NCI-H460 (cell line): ENCODE results near the gene P2RX1. TPM values are rescaled to one million over a fixed set of nuclear protein-coding genes. Genes with fewer than 3 reads are reported as not detected.

Experiments used
- DNase-seq: peaks from one replicate; pipeline ENCODE4 v3.0.0-alpha.2; 2016; ENCODE audit warnings: low read depth; ENCODE audit errors: extremely low read depth
- polyA plus RNA-seq: library from polyadenylated mRNA; depleted of rRNA; stranded (reverse); fragments of >200 nt; gene quantifications from 2 replicates; pipeline ENCODE4 v1.2.3, GENCODE V29; 2014; cell fraction: nucleus; rRNA removed
- total RNA-seq: library from RNA; depleted of rRNA; stranded (reverse); fragments of >200 nt; shearing (Covaris generic); gene quantifications from 2 replicates; pipeline ENCODE4 v1.2.3, GENCODE V29; 2014; rRNA removed

P2RX1 gene
- not detected in 2 replicates for total RNA-seq
- 0.07 TPM in 1 of 2 replicates, not detected in the other for polyA plus RNA-seq

GRCh38 chr17:3915995-3916696, at the start of gene P2RX1:
P2RX1 (minus strand) TSS chr17:3916465; CDS start chr17:3916225, 240 bp downstream.
- DNase-seq, result no peak

- peak; percentile 61 for DNase-seq
Measured at GRCh38 chr17:3965118-3965800, 49.0 kb upstream of the P2RX1 start.

DNA sequence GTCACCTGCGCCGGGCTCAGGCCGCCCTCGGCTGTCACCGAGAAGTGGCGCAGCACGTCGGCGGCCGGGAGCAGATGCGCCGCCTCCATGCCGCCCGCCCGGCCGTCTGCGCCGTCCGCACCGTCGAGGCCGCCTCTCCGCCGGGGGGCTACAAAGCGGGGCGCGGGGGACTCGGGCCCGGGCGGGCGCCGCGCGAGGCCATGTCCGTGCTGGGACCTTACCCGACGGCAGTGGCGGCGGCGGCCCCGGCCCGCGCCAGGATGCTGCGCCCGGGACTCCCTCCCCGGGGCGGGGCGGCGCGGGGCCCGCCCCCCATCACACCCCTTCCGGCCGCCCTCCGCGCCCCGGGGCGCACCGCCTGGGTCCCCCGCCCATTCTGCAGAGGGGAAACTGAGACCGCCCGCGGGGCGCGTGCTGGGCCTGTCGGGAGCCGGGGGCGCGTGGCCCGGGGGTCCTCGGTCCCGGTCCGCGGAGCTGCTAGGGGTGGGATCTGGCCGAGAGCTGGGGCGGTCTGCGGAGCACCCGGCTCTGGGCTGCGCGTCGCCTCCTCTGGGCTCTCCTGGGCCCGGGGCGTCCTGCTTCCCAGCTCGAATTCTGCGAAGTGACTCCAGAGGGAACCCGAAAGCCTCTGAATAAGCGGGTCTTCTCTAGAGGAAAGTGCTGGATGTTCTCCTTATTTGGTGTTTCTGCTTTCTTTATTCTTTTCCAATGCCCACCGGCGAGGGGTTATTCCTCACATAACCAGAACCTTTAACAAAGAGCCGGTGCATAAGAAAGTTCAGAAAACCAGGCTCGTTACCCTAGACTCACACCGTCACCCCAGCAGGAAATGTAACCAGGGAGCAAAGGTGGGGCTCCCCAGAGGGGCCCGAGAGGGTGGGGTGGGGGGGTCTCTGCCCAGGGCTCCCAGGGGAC, 48.2 kb upstream of the P2RX1 start, which contains the start of gene ATP2A3:
ATP2A3 (minus strand) TSS at position 235 of the 915 bp plus-strand sequence; CDS start at position 89, 146 bp downstream.
- DNase-seq, result peak; percentile 36

- DNase-seq, result no peak
Measured at GRCh38 chr17:3963237-3964201, 47.3 kb upstream of the P2RX1 start.

DNA sequence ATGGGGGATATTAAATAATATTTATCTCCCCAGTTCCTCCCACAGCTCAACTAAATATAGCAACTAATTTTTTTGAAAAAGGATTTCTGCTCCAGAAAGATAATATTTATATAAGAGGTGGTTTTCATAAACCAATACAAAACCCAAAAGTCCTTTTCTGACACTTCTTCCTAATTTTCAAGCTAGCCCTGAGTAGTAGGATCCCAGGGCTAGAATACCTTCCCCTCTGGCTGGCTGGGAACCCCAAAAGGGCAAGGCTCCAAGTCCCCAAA, 46.6 kb upstream of the P2RX1 start:
- no peak for DNase-seq

DNA sequence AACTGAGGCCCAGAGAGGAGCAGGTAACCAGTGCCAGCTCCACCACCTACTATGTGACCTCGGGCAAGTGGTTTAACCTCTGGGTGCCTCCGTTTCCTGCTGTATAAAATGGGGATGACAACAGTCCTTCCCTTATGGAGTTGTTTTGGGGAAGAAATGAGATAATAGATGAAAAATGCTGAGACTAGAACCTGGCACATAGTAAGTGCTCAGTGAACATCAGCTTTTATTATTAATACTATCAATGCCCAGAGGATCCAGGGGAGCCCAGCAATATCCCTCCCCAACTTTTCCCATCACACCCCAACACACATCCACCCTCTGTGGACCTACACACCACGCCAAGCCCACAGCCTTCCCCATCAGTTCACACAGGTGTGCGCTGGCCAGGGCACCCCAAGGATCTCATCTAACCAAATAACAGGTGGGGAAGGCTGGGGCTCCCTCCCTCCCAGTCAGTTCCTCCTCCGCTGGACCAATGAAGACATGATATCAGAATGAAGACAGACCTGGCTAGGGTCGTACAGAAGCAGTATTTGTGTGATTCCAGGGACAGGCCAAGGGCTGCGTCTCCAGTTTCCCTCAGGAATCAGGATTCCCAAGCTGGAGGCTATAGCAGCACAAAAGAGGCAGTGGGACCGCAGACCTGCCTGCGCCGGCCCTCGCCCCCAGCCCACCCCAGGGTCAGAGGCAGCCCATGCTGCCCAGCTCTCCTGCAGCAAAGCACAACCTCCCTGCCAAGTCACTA, 46.1 kb upstream of the P2RX1 start:
- DNase-seq, result no peak

- no peak for DNase-seq
Measured at GRCh38 chr17:3961564-3962047, 45.3 kb upstream of the P2RX1 start.

DNA sequence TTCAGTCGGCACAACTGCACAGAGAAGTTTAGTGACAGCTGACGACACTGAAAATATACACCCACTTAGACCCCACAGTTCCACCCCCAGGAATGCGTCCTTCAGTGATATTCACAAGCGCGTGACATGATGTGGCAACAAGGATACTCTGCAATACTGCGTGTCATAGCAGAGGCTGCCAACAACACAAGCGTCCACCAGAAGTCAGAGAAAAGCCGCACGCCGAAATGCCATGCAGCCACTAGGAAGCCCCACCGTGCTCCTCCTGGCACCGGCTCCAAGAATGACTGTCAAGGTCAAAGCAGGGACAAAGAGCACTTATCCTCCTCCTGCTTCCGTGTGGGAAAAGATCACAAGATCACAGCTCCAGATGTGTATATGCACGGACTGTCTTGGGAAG, 44.5 kb upstream of the P2RX1 start:
- peak; percentile 26 for DNase-seq

DNA sequence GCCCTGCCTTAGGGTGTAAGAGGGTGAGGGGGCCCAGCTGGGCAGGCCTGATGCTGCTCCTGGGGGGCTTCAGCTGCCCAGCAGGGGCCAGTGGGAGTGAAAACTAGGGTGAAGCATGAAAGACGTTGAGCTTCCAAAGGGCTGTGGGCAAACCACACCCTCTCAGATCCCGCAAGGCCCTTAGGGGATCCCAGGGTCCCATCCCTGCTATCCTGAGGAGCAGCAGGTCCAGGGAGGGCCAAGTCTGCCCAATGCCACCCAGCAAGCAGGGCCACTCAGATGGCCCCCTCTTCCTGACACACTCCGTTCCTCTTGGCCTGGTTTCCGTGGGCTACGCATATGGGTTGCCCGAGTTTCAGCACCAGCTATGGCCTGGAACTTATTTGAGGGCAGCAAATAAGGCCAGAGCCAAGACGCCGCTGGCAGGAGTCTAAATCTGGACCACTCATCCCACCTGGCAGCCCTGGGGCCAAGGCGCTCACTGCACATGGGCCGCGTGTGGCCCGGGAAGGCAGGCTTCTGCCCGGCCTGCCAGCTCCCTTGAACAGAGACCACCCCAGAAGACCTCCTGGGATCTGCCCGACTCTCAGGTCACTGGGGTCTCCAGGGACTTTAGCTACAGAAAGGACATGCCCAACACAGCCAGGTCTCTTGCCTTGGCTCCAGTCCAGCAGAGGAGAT, 43.8 kb upstream of the P2RX1 start:
- DNase-seq, result no peak

GRCh38 chr17:3959295-3959899, 43.1 kb upstream of the P2RX1 start:
- DNase-seq, result peak; percentile 50

DNA sequence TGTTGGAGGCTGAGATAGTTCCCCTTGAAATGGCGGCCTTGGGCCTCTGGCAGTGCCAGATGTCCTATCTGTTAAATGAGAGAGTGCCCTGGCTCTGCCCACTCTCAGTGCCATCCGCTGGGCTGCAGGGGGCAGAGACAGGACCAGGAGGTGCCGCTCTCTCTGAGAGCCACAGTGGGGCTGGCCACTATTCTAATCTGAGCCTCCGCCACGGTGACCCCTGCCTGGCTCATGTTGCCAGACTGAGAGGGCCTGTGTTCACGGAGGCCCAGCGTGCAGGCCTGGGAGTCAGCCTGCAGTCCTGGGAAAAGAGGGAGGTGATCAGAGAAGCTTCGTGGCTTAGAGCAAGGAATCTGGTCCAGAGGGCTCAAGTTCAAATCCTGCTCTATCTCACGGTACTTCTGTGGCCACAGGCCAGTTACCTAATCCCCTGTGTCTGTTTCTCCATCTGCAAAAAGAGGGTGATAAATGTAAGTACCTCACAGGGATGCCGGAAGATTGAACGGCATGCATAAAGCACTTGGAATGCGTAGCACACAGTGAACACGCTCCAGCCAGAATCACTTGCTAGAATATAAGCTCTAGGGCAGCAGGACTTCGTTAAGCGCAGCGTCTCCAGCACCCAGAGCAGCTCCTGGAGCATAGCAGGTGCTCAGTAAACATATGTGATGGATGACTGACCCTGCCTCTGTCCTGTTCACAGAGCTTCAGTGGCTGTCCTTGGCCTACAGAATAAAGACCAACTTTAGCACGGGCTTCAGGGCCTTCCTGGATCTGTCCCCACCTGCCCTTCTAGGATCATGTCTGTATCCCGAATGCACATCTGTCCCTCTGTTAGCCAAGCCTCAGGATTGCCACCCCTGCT, 41.7 kb upstream of the P2RX1 start:
- no peak for DNase-seq

DNA sequence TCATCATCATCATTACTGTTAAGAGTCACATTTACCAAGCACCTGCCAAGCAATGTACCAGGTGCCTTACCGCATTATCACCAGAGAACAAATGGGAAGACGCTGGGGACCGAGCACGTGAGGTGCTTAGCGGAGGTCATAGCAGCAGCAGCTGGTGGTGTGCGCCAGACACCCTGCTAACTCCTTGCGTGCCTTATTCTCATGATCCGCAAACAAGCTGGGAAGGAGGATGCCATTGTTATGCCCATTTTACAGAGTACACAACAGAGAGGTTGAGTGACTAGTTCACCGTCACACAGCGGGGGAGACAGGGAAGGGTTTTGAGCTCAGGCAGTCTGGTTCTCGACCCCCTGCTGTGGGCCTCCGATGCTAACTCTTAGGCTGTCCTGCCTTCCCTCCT, 40.7 kb upstream of the P2RX1 start:
- DNase-seq, result no peak

GRCh38 chr17:3956327-3956957, 40.2 kb upstream of the P2RX1 start:
- DNase-seq, result no peak

- DNase-seq, result no peak
Measured at GRCh38 chr17:3955673-3955988, 39.4 kb upstream of the P2RX1 start.

DNA sequence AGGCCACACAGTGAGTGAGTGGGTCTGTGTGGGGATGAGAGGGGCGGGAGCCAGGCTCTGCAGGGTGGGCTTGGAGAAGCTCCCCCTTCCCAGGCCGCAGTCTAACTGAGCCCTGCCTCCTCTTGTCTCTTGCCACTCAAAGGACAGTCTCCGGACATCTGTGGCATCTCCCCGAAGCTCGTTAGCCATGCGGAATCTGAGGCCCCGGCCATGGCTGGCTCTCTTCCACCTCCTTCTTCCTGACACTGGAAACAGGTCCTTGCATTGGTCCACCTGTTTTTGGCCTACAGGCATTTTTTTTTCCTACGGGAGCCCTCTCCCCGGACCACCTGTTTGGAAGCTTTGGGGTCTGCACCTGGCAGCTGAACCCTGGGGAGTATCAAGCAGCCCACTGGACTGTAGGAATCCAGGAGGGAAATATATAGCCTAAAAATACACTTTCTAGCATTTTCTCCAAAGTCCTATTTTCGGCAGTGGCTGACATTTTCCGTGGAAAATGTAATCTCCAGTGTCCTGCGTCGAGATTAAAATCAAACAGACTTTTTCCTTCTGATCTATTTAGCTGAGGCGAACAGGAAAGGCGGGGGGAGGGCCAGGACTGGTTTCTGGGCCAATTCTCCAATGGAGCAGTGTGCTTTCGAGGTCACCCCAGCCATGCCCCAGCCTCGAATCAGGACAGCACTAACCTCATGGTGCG, 38.9 kb upstream of the P2RX1 start:
- no peak for DNase-seq

DNA sequence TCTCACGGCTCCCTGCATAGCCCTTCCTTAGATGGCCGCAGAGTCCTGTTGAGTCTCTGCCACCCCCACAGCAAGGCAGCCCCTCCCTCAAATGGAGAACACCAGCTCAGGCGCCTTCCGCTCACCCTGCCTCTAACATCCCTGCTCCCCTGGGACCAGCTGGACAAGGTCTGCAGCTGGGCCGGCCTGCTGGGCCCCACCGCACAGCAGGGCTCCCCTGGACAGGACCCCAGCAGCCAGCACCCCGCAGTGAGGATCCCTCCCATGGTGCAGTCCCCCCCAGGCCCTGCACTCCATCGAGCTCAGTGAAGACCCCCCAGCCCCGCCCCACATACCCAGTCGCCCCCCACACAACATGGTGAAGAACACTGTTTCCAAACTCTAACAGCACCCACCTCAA, 37.8 kb upstream of the P2RX1 start:
- DNase-seq, result no peak
